HFFc6 (cell line): ENCODE measurements around the gene RNF150. TPM values are rescaled to one million over a fixed set of nuclear protein-coding genes. Genes with fewer than 3 reads are reported as not detected.

Experiments used
- DNase-seq: peaks from one replicate; pipeline ENCODE4 v3.0.0-alpha.2; 2018
- H3K27ac Mint-ChIP-seq: 2 replicates; pipeline ENCODE4 v1.8.0; 2020; ENCODE audit warnings: mild to moderate bottlenecking, mixed read lengths
- H3K27me3 Mint-ChIP-seq: 2 replicates; pipeline ENCODE4 v1.8.0; 2021; ENCODE audit warnings: mild to moderate bottlenecking, moderate library complexity, mixed read lengths; ENCODE audit not compliant: insufficient read depth
- H3K36me3 Mint-ChIP-seq: 2 replicates; pipeline ENCODE4 v1.8.0; 2021; ENCODE audit warnings: low read depth, mixed read lengths
- H3K4me1 Mint-ChIP-seq: 2 replicates; pipeline ENCODE4 v1.8.0; 2020; ENCODE audit warnings: low read depth, mixed read lengths
- H3K4me3 Mint-ChIP-seq: 2 replicates; pipeline ENCODE4 v1.8.0; 2020; ENCODE audit warnings: mild to moderate bottlenecking, moderate library complexity, mixed read lengths
- H3K9me3 Mint-ChIP-seq: 2 replicates; pipeline ENCODE4 v1.8.0; 2020; ENCODE audit warnings: mild to moderate bottlenecking, mixed read lengths
- total RNA-seq, 6 experiments: library from RNA; stranded (reverse); fragmentation: NEBNext Ultra II Directional; extraction: Animal tissue kit (Norgen Biotek cat#: 25700); gene quantifications; 2 replicates in 1 of 6; 3 replicates in 5 of 6; pipeline ENCODE4 v1.2.3, GENCODE V29; 2021
- TF ChIP-seq, protein P1 (sequence below): fragments of 200-600 bp; sonication (generic); IDR thresholded peaks from 2 replicates; pipeline ENCODE4 v1.5.0; 2021; ENCODE audit warnings: antibody characterized with exemption, mild to moderate bottlenecking

The RNF150 gene
- total RNA-seq, 6 experiments from 2014 or later = 15.1 to 24.2 (median 20.7) TPM

DNA sequence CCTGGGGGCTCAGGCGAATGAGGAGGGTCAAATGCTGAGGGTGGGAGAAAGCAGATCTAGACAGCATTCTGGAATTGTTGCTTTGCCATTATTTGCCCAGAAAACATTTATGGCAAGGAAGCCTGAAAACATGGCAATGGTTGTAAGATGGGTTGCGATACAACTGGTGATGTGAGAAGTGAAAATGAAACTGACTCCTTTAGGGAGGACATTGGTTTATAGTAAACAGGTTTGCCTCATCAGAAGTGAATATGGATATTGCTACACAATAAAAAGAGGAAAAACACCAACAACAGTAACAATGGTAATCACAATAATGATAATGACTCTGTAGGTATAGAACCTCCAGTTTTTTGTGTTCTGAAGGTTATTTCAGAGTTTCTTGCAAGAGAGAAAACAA is 270.1 kb downstream of the RNF150 start:
- peaks cover 9% of the 10 kb centered on the region for H3K4me1 Mint-ChIP-seq
- TF ChIP-seq, protein P1, sequence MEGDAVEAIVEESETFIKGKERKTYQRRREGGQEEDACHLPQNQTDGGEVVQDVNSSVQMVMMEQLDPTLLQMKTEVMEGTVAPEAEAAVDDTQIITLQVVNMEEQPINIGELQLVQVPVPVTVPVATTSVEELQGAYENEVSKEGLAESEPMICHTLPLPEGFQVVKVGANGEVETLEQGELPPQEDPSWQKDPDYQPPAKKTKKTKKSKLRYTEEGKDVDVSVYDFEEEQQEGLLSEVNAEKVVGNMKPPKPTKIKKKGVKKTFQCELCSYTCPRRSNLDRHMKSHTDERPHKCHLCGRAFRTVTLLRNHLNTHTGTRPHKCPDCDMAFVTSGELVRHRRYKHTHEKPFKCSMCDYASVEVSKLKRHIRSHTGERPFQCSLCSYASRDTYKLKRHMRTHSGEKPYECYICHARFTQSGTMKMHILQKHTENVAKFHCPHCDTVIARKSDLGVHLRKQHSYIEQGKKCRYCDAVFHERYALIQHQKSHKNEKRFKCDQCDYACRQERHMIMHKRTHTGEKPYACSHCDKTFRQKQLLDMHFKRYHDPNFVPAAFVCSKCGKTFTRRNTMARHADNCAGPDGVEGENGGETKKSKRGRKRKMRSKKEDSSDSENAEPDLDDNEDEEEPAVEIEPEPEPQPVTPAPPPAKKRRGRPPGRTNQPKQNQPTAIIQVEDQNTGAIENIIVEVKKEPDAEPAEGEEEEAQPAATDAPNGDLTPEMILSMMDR = no peak
- H3K4me3 Mint-ChIP-seq = no peak overlapping the region
- no peak overlapping the region for H3K27ac Mint-ChIP-seq
- H3K27me3 Mint-ChIP-seq = no peaks in the 10 kb centered on the region
- DNase-seq = no peak
- H3K9me3 Mint-ChIP-seq = no peaks in the 10 kb centered on the region
- H3K36me3 Mint-ChIP-seq = no peaks in the 10 kb centered on the region; the same call in 1 of the 2 replicates

DNA sequence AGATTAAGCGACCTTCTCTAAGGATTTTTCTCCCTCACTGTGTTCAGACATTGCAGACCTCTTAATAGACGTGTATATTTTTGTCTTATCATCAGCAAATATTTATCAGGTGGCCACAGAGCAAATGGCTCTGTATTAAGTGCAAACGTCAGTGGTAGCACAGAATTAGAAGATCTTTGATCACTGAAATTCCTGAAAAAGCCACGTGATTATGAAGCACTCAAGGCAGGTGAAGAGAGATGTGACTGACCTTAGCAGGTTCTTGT is 271.2 kb downstream of the RNF150 start:
- Mint-ChIP-seq H3K27ac (no peak overlapping the region), H3K27me3 (no peaks in the 10 kb centered on the region), H3K36me3 (no peaks in the 10 kb centered on the region), H3K4me1 (peaks cover 11% of the 10 kb centered on the region), H3K9me3 (no peaks in the 10 kb centered on the region), H3K4me3 (no peak overlapping the region)
- no peak for DNase-seq
- TF ChIP-seq, protein P1 = no peak

DNA sequence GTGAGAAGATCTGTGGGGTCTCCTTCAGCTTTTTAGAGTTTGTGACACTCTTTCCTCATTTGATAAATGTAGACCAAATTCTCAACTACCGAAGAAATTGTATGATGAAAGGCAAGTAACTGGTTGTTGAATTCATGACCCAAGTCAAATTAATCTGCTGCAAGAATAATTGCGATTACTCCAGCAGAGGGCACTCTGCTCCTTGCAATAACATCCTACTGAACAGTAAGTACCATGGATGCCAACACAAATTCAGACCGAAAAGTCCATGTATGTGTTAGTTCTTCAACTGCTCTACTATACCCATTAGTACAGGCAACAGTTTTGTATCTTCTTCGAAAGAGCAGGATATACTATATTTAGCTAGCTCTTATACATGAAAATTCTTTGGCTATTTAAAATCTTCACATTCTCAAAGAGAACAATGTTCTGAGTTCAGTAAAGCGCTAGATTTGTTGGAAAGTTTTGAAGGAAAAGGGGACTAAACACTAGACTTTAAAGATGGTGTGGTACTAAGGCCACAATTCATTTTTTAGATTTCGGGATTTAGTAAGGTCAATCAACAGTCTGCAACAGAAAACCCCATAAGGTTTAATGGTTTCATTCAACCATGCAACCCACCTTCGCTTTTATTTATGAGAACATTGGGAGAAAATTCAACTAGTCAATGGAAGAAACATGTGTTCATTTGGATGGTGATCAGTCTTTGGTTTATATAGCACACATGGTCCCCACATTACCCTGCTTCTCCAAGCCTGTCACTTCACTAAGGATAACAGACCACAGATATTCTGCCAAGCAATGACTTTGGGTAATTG is 271.7 kb downstream of the RNF150 start:
- no peaks in the 10 kb centered on the region for H3K36me3 Mint-ChIP-seq
- no peaks in the 10 kb centered on the region for H3K27me3 Mint-ChIP-seq

DNA sequence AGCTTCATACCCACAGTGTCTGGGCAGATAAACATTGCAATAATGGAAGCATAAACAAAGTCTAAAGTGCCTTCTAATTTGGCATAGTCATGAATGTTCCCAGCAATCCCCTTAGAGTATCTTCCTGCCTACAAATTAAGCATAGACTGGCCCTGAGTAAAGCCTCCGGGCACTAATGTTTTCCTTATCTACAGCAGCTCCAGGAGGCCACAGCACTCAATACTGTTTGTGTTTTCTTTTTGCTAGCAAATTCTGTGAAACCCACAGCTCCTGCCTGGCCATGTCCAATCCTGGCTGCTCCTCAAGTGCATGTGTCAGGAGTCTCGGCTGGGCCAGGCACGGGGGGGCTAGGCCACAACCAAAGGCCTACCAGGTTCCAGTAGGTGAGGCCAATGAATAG is 274.4 kb downstream of the RNF150 start:
- peaks cover 1% of the 10 kb centered on the region for H3K27me3 Mint-ChIP-seq

More for the DNA sequence above, 271.7 kb downstream of the RNF150 start:
- H3K9me3 Mint-ChIP-seq = no peaks in the 10 kb centered on the region
- no peak overlapping the region for H3K4me3 Mint-ChIP-seq
- DNase-seq = peak; percentile 74
- peaks cover 16% of the 10 kb centered on the region for H3K4me1 Mint-ChIP-seq
- TF ChIP-seq, protein P1 = peak; percentile 94
- no peak overlapping the region for H3K27ac Mint-ChIP-seq

DNA sequence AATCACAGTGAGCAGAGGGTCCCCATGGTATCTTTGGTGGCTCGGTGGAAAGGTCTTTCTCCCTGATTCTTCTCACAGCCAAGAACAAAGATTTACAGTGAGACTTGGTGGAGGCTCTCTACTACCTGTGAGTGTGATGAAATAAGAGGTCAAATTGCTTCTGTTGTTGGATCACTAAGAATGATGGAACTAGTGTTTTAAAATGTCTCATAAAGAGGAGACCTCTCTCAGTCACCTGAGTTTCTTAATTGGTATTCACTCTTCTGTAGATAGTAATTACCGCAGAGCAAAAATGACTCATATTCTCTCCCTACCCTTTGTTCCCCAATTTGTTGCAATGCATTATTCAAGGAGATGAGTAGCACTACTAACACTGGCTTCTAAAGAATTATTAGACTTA is 276.2 kb downstream of the RNF150 start:
- no peak overlapping the region for H3K27ac Mint-ChIP-seq
- DNase-seq = no peak
- H3K4me1 Mint-ChIP-seq = peaks cover 18% of the 10 kb centered on the region
- TF ChIP-seq, protein P1 = no peak
- H3K9me3 Mint-ChIP-seq = no peaks in the 10 kb centered on the region
- no peaks in the 10 kb centered on the region for H3K36me3 Mint-ChIP-seq
- no peak overlapping the region for H3K4me3 Mint-ChIP-seq
- peaks cover 1% of the 10 kb centered on the region for H3K27me3 Mint-ChIP-seq

More for the DNA sequence above, 274.4 kb downstream of the RNF150 start:
- H3K27ac Mint-ChIP-seq = no peak overlapping the region
- no peaks in the 10 kb centered on the region for H3K9me3 Mint-ChIP-seq
- no peaks in the 10 kb centered on the region for H3K36me3 Mint-ChIP-seq
- no peak overlapping the region for H3K4me3 Mint-ChIP-seq
- no peak for DNase-seq
- peaks cover 18% of the 10 kb centered on the region for H3K4me1 Mint-ChIP-seq
- TF ChIP-seq, protein P1 = no peak
